PC-3 (cell line): ENCODE measurements around the gene APOL6.
"Not testable (repeated sequence)": the region's sequence is repeated elsewhere in the genome, so short reads cannot be mapped to it uniquely, and the experiment has no call there.

Experiments used
- CTCF ChIP-seq: fragments of 300-600 bp; sonication (generic); conservative IDR thresholded peaks from 2 replicates; pipeline ENCODE4 v1.5.1; 2017; ENCODE audit warnings: antibody characterized with exemption, low read depth, mild to moderate bottlenecking, low read length
- EZH2phosphoT487 ChIP-seq: fragments of 300-600 bp; sonication (generic); IDR thresholded peaks from 2 replicates; pipeline ENCODE4 v1.6.1; 2018; ENCODE audit warnings: mild to moderate bottlenecking, antibody characterized with exemption, low read length, borderline replicate concordance

- not testable (repeated sequence) for TF ChIP-seq CTCF, EZH2phosphoT487
Observed at GRCh38 chr22:35676065-35676464, 27.8 kb downstream of the APOL6 start.
